Dendritic cell treated with granulocyte-macrophage colony-stimulating factor and Interleukin-4, amounts not matched to agents 40 ng/mL and 50 ng/mL, for 4 days (primary cell): ENCODE measurements around the gene ANKRD34B.
"Not testable (repeated sequence)": the region's sequence is repeated elsewhere in the genome, so short reads cannot be mapped to it uniquely, and the experiment has no call there.

Source experiments
- H3K27ac Mint-ChIP-seq: one replicate; pipeline ENCODE4 v1.8.0; 2022; ENCODE audit warnings: mild to moderate bottlenecking, mixed read lengths
- H3K27me3 Mint-ChIP-seq: one replicate; pipeline ENCODE4 v1.8.0; 2022; ENCODE audit warnings: mild to moderate bottlenecking, mixed read lengths
- H3K36me3 Mint-ChIP-seq: one replicate; pipeline ENCODE4 v1.8.0; 2022; ENCODE audit warnings: low read depth, mixed read lengths
- H3K4me1 Mint-ChIP-seq: one replicate; pipeline ENCODE4 v1.8.0; 2022; ENCODE audit warnings: low read depth, mixed read lengths
- H3K4me3 Mint-ChIP-seq: one replicate; pipeline ENCODE4 v1.8.0; 2022; ENCODE audit warnings: mild to moderate bottlenecking, moderate library complexity, mixed read lengths
- H3K9me3 Mint-ChIP-seq: one replicate; pipeline ENCODE4 v1.8.0; 2022; ENCODE audit warnings: mixed read lengths
- intact Hi-C: fragments of 100-400 bp; cut with micrococcal nuclease; formaldehyde crosslinking; loops from one replicate; pipeline ENCODE4 v1.15.0; 2022

Gene ANKRD34B

GRCh38 chr5:80590766-80591165 lies 20.7 kb upstream of the ANKRD34B start:
- Mint-ChIP-seq H3K4me3 (no peak overlapping the region), H3K27me3 (no peaks in the 10 kb centered on the region), H3K27ac (no peak overlapping the region), H3K9me3 (no peaks in the 10 kb centered on the region), H3K36me3 (no peaks in the 10 kb centered on the region), H3K4me1 (no peaks in the 10 kb centered on the region)
- intact Hi-C loops, result no loop called here

- Mint-ChIP-seq H3K36me3 (no peaks in the 10 kb centered on the region), H3K4me1 (no peaks in the 10 kb centered on the region), H3K27me3 (no peaks in the 10 kb centered on the region), H3K9me3 (no peaks in the 10 kb centered on the region), H3K27ac (no peak overlapping the region), H3K4me3 (no peak overlapping the region)
- intact Hi-C loops, result no loop called here
These were observed 18.9 kb upstream of the ANKRD34B start for GRCh38 chr5:80588858-80589540.

- Mint-ChIP-seq H3K36me3 (no peaks in the 10 kb centered on the region), H3K4me1 (no peaks in the 10 kb centered on the region), H3K9me3 (no peaks in the 10 kb centered on the region), H3K4me3 (no peak overlapping the region), H3K27me3 (peaks cover under 1% of the 10 kb centered on the region), H3K27ac (no peak overlapping the region)
- intact Hi-C loops, result no loop called here
These were observed 14.7 kb upstream of the ANKRD34B start for GRCh38 chr5:80584770-80585169.

- H3K36me3 Mint-ChIP-seq, H3K4me1 Mint-ChIP-seq, H3K27ac Mint-ChIP-seq, H3K4me3 Mint-ChIP-seq, H3K9me3 Mint-ChIP-seq, intact Hi-C loops: not testable (repeated sequence)
- peaks cover 10% of the 10 kb centered on the region for H3K27me3 Mint-ChIP-seq
These were observed 10.2 kb upstream of the ANKRD34B start for GRCh38 chr5:80580291-80580690.

- H3K27me3 Mint-ChIP-seq, result peaks cover 14% of the 10 kb centered on the region
These were observed 9.0 kb upstream of the ANKRD34B start for GRCh38 chr5:80579050-80579449.

GRCh38 chr5:80577707-80578106 lies 7.6 kb upstream of the ANKRD34B start:
- Mint-ChIP-seq H3K4me1 (no peaks in the 10 kb centered on the region), H3K36me3 (no peaks in the 10 kb centered on the region), H3K4me3 (no peak overlapping the region), H3K27me3 (peaks cover 25% of the 10 kb centered on the region), H3K27ac (no peak overlapping the region), H3K9me3 (no peaks in the 10 kb centered on the region)
- intact Hi-C loops, result no loop called here

More at GRCh38 chr5:80579050-80579449, 9.0 kb upstream of the ANKRD34B start:
- no peaks in the 10 kb centered on the region for H3K4me1 Mint-ChIP-seq
- H3K27ac Mint-ChIP-seq, result no peak overlapping the region
- H3K4me3 Mint-ChIP-seq, result no peak overlapping the region
- no peaks in the 10 kb centered on the region for H3K9me3 Mint-ChIP-seq
- intact Hi-C loops, result no loop called here
- no peaks in the 10 kb centered on the region for H3K36me3 Mint-ChIP-seq

GRCh38 chr5:80576383-80576782 lies 6.3 kb upstream of the ANKRD34B start:
- peaks cover 38% of the 10 kb centered on the region for H3K27me3 Mint-ChIP-seq
- intact Hi-C loops, result no loop called here

GRCh38 chr5:80573062-80573461 lies 3.0 kb upstream of the ANKRD34B start:
- Mint-ChIP-seq H3K4me1 (peaks cover 15% of the 10 kb centered on the region), H3K27ac (no peak overlapping the region), H3K4me3 (no peak overlapping the region), H3K27me3 (peaks cover 69% of the 10 kb centered on the region), H3K9me3 (no peaks in the 10 kb centered on the region), H3K36me3 (no peaks in the 10 kb centered on the region)
- intact Hi-C loops, result no loop called here

More at GRCh38 chr5:80576383-80576782, 6.3 kb upstream of the ANKRD34B start:
- H3K27ac Mint-ChIP-seq, result no peak overlapping the region
- no peaks in the 10 kb centered on the region for H3K4me1 Mint-ChIP-seq
- no peak overlapping the region for H3K4me3 Mint-ChIP-seq
- H3K36me3 Mint-ChIP-seq, result no peaks in the 10 kb centered on the region
- H3K9me3 Mint-ChIP-seq, result no peaks in the 10 kb centered on the region

GRCh38 chr5:80569086-80569960 lies 757 bp downstream of the ANKRD34B start:
- no peaks in the 10 kb centered on the region for H3K9me3 Mint-ChIP-seq
- peaks cover 83% of the 10 kb centered on the region for H3K27me3 Mint-ChIP-seq
- no peaks in the 10 kb centered on the region for H3K36me3 Mint-ChIP-seq
- no peak overlapping the region for H3K27ac Mint-ChIP-seq
- intact Hi-C loops, result loop anchor here (10.0 kb wide), 1 partner anchor 65 kb away; no protein-coding TSS in a partner anchor
- peak overlapping the region; percentile 60 for H3K4me3 Mint-ChIP-seq
- peaks cover 15% of the 10 kb centered on the region for H3K4me1 Mint-ChIP-seq

GRCh38 chr5:80568251-80568650 lies 1.8 kb downstream of the ANKRD34B start:
- no peak overlapping the region for H3K27ac Mint-ChIP-seq

GRCh38 chr5:80566711-80567259 lies 3.3 kb downstream of the ANKRD34B start:
- Mint-ChIP-seq H3K27ac (no peak overlapping the region), H3K4me3 (no peak overlapping the region), H3K36me3 (no peaks in the 10 kb centered on the region), H3K27me3 (peaks cover 75% of the 10 kb centered on the region), H3K9me3 (no peaks in the 10 kb centered on the region), H3K4me1 (peaks cover 15% of the 10 kb centered on the region)
- intact Hi-C loops, result loop anchor here (10.0 kb wide), 1 partner anchor 62 kb away; no protein-coding TSS in a partner anchor

More at GRCh38 chr5:80568251-80568650, 1.8 kb downstream of the ANKRD34B start:
- Mint-ChIP-seq H3K27me3 (peaks cover 80% of the 10 kb centered on the region), H3K36me3 (no peaks in the 10 kb centered on the region), H3K4me3 (no peak overlapping the region), H3K9me3 (no peaks in the 10 kb centered on the region), H3K4me1 (peaks cover 15% of the 10 kb centered on the region)
- intact Hi-C loops, result loop anchor here (10.0 kb wide), 1 partner anchor 63 kb away; no protein-coding TSS in a partner anchor

- no peaks in the 10 kb centered on the region for H3K9me3 Mint-ChIP-seq
- no peaks in the 10 kb centered on the region for H3K36me3 Mint-ChIP-seq
- no peak overlapping the region for H3K4me3 Mint-ChIP-seq
- H3K27me3 Mint-ChIP-seq, result peaks cover 66% of the 10 kb centered on the region
- intact Hi-C loops, result loop anchor here (10.0 kb wide), 1 partner anchor 61 kb away; no protein-coding TSS in a partner anchor
- H3K27ac Mint-ChIP-seq, result no peak overlapping the region
- peaks cover 11% of the 10 kb centered on the region for H3K4me1 Mint-ChIP-seq
These were observed 4.8 kb downstream of the ANKRD34B start for GRCh38 chr5:80565330-80565729.

- Mint-ChIP-seq H3K4me1 (no peaks in the 10 kb centered on the region), H3K27me3 (peaks cover 46% of the 10 kb centered on the region), H3K36me3 (no peaks in the 10 kb centered on the region), H3K9me3 (no peaks in the 10 kb centered on the region), H3K4me3 (no peak overlapping the region), H3K27ac (no peak overlapping the region)
- intact Hi-C loops, result no loop called here
These were observed 10.8 kb downstream of the ANKRD34B start for GRCh38 chr5:80559244-80559643.

GRCh38 chr5:80555099-80555498 lies 15.0 kb downstream of the ANKRD34B start:
- intact Hi-C loops, result no loop called here
- no peak overlapping the region for H3K4me3 Mint-ChIP-seq
- H3K27ac Mint-ChIP-seq, result no peak overlapping the region
- H3K9me3 Mint-ChIP-seq, result peaks cover 7% of the 10 kb centered on the region
- H3K4me1 Mint-ChIP-seq, result no peaks in the 10 kb centered on the region
- H3K36me3 Mint-ChIP-seq, result no peaks in the 10 kb centered on the region
- H3K27me3 Mint-ChIP-seq, result peaks cover 31% of the 10 kb centered on the region
